ENCODE results near the gene PRKAG1. TPM values are rescaled to one million over a fixed set of nuclear protein-coding genes. Genes with fewer than 3 reads are reported as not detected.

PRKAG1 gene
- total RNA-seq, 4 donors from 2014 or later = 34.1 to 42.2 (median 37.9) TPM

- H3K4me1 ChIP-seq = peaks cover 0 to 49% (median 28%) of the 10 kb centered on the region in 4 donors
- DNase-seq = peak; percentile 50 to 74 (median 72)
- peaks cover 0 to 4% (median 0%) of the 10 kb centered on the region in 4 donors for H3K9me3 ChIP-seq
- no peaks in the 10 kb centered on the region for H3K36me3 ChIP-seq
- TF ChIP-seq POLR2A (IDR thresholded peaks at IDR 0.05) (no peak), CTCF (IDR thresholded peaks at IDR 0.05) (peak in 2 of 6 experiments; percentile 1 to 24)
- H3K27me3 ChIP-seq = peaks cover 0 to 40% of the 10 kb centered on the region in 2 donors
- peak overlapping the region; percentile 28 to 49 (median 46) for H3K4me3 ChIP-seq
- peak overlapping the region in 2 of 4 donors; percentile 63 for H3K27ac ChIP-seq
Observed at GRCh38 chr12:48980389-48980952, 38.1 kb downstream of the PRKAG1 start.

GRCh38 chr12:48979602-48980388 is 38.8 kb downstream of the PRKAG1 start:
- peaks cover 0 to 4% (median 0%) of the 10 kb centered on the region in 4 donors for H3K9me3 ChIP-seq
- peak in 2 of 3 donors; percentile 54 to 78 for DNase-seq
- peaks cover 0 to 48% (median 28%) of the 10 kb centered on the region in 4 donors for H3K4me1 ChIP-seq
- H3K36me3 ChIP-seq = no peaks in the 10 kb centered on the region
- peaks cover 0 to 40% of the 10 kb centered on the region in 2 donors for H3K27me3 ChIP-seq
- peak overlapping the region in 2 of 4 donors; percentile 63 for H3K27ac ChIP-seq
- no peak for TF ChIP-seq CTCF (IDR thresholded peaks at IDR 0.05)
- TF ChIP-seq POLR2A (IDR thresholded peaks at IDR 0.05) = no peak
- H3K4me3 ChIP-seq = peak overlapping the region; percentile 28 to 49 (median 46)

GRCh38 chr12:48978741-48979601 is 39.6 kb downstream of the PRKAG1 start:
- peak overlapping the region; percentile 28 to 49 (median 46) for H3K4me3 ChIP-seq
- DNase-seq = no peak
- peaks cover 0 to 45% of the 10 kb centered on the region in 2 donors for H3K27me3 ChIP-seq
- peaks cover 0 to 48% (median 28%) of the 10 kb centered on the region in 4 donors for H3K4me1 ChIP-seq
- TF ChIP-seq POLR2A (IDR thresholded peaks at IDR 0.05) = no peak
- no peak for TF ChIP-seq CTCF (IDR thresholded peaks at IDR 0.05)
- H3K27ac ChIP-seq = peak overlapping the region in 2 of 4 donors; percentile 63
- peaks cover 0 to 4% (median 0%) of the 10 kb centered on the region in 4 donors for H3K9me3 ChIP-seq
- no peaks in the 10 kb centered on the region for H3K36me3 ChIP-seq

GRCh38 chr12:48978291-48978740 is 40.3 kb downstream of the PRKAG1 start, which contains the start of gene WNT1:
TSS of gene WNT1 (plus strand) at chr12:48978322. CDS start at chr12:48978651, 329 bp downstream.
- peaks cover 0 to 4% (median 0%) of the 10 kb centered on the region in 4 donors for H3K9me3 ChIP-seq
- no peaks in the 10 kb centered on the region for H3K36me3 ChIP-seq
- TF ChIP-seq POLR2A (IDR thresholded peaks at IDR 0.05) (no peak), CTCF (IDR thresholded peaks at IDR 0.05) (peak in 1 of 6 experiments; percentile 3)
- H3K27ac ChIP-seq = peak within 1 kb of the TSS in 2 of 4 donors; percentile 63
- peak within 1 kb of the TSS; percentile 28 to 49 (median 46) for H3K4me3 ChIP-seq
- H3K27me3 ChIP-seq = peaks cover 0 to 51% of the 10 kb centered on the region in 2 donors
- peaks cover 0 to 48% (median 28%) of the 10 kb centered on the region in 4 donors for H3K4me1 ChIP-seq
- DNase-seq = no peak

Measured in Peyer's patch (tissue), 4 donors.